ENCODE data around the gene ZCCHC17.

GRCh38 chr1:31324093-31324492 lies 27.3 kb downstream of the ZCCHC17 start:
- TF ChIP-seq CTCF (IDR thresholded peaks at IDR 0.05) (no peak), EP300 (IDR thresholded peaks at IDR 0.05) (no peak)

Data from stomach (tissue), 4 donors.